ENCODE data around the gene PNMA6F.
"Not testable (repeated sequence)": the region's sequence is repeated elsewhere in the genome, so short reads cannot be mapped to it uniquely, and the experiment has no call there.

The PNMA6F gene

DNA sequence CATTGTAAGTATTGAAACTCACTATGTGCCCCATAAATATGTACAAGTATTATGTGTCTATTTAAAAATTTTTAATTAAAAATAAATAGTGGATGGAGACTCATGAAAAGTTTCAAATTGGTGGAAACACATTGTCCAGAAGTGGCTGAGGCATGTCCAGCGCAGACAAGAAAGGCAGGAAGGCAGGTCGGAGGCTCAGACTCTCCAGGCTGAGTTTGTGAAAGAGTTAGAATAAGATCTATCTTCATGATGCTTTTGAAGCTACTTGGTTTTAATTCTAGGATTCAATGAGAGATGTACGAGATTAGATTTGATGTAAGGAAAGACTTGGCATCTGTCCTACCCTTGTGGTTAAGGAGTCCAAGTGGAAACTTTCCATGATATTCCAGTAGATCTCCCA is 19.8 kb downstream of the PNMA6F start:
- no peak for DNase-seq

DNA sequence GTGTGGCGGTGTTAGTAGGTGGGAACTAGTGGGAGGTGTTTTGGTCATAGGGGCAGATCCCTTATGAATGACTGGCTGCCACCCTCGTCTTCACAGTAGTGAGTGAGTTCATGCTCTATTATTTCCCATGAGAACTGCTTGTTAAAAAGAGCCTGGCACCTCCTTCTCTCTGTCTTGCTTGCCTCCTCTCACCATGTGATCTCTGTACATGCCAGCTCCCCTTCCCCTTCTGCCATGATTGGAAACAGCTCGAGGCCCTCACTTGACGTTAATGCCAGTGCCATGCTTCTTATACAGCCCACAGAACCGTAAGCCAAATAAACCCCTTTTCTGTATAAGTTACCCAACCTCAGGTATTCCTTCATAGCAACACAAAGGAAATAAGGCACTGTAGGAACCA is 21.7 kb downstream of the PNMA6F start:
- no peak for DNase-seq

DNA sequence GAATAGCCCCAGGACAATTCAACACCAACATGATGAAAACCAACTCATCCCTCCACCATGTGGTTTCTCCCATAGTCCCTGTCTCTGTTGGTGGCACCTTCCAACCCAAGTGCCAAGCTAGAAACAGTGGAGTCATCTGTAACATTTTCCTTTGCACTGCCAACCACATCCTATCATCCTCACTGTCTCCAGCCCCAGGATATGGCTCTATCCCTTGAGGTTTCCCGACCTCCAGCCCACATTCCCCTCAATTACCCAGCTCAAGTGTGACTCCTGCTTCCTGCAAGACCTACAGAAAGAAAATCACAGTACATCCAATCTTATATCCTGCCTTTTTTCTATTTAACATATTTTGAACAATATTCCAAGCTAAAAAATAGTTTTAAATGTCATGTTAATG is 24.2 kb downstream of the PNMA6F start:
- no peak for DNase-seq

DNA sequence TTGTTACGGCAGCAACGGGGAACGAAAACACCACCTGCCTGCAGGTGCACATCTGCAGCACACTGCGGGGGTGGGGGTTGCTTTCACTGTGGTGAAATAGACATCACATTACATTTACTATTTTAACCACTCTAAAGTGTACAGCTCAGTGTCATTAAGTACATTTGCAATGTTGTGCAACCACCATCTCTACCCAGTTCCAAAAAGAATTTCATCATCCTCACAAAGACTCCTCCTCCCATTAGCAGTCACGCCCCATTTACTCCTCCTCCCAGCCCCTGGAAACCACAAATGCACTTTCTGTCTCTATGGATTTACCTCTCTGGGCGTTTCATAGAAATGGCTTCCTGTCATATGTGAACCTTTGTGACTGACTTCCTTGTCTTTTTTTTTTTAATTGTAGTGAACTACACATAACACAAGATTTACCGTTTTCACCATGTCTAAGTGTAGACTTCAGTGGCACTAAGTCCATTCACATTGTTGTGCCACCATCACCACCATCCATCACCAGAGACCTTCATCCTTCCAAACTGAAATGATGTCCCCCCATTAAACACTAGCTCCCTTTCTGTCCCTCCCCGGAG is 28.0 kb downstream of the PNMA6F start:
- not testable (repeated sequence) for DNase-seq

DNA sequence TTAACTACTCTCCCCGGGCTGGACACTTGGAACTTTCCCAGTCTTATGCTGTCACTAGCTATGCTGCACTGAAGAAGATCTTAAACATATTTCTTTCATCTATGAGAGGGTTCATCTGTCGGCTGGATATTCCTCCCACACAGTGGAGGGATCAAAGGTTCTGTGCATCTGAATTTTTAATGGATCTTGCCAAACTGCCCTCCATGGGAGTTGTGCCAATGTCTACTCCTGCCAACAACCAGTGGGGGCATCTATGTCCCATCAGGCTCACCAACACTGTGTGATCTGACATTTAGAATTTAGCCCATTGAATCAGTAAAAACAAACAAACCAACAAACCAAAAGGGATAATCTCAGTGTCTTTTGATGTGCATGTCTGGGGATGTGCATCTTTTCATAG is 32.8 kb downstream of the PNMA6F start:
- not testable (repeated sequence) for DNase-seq

DNA sequence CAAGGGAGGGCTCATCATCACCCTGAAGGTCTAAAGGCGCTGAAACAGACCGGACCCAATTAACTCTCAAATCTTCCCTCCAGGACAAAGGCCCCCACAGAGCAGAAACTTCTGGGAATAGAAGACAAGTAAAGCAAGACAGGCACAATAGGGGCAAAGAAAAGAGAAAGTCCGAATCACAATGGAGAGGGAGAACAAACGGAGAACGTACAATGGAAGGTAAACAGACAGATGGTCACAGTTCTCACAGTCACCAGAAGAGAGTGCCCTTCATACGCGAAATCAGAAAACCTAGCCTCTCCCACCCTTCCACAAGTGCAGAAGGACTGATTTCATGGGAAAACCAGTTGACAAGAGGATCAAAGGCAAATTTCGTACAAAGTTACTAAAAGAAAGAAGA is 35.9 kb downstream of the PNMA6F start:
- not testable (repeated sequence) for DNase-seq

DNA sequence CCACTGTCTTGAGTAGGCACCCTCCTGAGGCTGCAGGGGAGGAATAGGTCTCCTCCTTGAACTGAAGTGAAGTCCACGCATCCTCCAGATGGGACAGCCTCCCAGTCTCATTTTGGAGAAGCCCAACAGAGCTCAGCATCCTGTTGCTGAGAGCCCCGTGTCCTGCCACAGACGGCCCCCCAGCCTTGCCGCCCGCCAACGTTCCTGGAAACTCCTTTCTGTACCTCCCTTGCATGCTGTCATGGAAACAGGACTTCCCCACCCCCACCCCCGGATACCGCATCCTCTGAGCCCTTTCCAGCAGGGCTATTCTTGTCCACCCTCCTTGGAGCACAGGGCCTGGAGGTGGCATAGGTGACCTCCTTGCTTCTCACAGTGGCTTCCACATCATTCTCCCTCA is 37.6 kb downstream of the PNMA6F start:
- DNase-seq: not testable (repeated sequence)

DNA sequence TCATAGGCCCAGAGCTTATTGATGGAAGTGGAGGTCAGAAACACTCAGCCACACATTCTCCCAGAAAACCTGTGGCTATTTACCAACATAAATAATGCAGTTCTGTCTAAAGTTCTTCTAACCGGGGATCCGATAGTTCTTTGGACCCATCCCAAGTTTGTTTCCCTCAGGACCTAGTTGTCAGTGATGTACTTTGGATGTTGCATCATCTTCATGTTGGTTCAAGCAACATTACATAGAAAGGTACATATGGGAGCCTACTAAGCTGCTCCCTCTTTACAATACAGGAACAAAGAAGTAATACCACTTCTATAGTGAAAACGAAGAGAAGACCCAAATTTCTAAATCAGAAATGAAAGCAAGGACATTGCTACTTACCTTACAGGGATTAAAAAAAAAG is 39.8 kb downstream of the PNMA6F start:
- DNase-seq: not testable (repeated sequence)

DNA sequence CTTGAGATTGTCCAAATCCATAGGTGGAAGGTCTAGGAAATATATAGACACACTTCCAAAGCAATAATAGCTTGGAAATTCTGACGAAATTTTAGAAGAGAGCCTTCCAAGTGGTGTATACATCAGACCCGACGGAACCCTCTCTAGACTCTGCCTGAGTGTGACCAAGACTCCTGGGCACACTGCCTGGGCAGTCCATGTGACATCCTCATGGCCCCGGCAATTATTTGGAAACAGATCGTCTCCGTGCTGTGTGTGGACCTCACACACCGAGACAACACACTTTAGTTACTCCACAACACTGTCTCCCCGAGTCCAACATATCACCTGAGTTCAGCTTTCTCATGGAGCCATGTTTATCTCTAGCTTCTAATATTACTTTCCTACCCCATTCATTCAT is 42.3 kb downstream of the PNMA6F start:
- not testable (repeated sequence) for DNase-seq

DNA sequence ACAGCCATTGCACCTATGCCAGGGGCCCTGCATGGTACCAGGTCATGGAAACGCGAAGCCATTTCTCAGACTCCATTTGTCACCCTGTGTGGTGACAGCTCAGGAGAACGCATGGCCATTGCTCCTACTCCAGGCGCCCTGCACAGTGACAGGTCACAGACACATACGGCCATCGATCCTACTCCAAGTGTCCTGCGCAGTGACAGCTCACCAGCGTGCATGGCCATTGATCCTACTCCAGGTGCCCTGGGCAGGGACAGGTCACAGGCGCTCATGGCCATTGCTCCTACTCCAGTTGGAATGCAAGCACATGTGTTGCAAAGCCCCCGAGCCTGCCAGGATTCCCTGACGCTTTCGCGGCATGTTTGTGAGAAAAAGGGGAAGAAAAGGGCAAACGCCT is 45.5 kb downstream of the PNMA6F start:
- DNase-seq: not testable (repeated sequence)

DNA sequence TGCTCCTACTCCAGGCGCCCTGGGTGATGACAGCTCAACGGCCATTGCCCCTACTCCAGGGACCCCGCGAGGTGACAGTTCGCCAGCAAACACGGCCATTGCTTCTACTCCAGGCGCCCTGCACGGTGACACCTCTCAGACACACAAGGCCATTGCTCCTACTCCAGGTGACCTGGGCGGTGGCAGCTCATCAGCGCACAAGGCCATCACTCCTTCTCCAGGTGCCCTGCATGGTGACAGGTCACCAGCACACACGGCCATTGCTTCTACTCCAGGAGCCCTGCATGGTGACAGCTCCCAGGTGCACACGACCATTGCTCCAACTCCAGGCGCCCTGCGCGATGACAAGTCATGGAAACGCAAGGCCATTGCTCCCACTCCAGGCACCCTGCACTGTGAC is 46.1 kb downstream of the PNMA6F start:
- DNase-seq: not testable (repeated sequence)

DNA sequence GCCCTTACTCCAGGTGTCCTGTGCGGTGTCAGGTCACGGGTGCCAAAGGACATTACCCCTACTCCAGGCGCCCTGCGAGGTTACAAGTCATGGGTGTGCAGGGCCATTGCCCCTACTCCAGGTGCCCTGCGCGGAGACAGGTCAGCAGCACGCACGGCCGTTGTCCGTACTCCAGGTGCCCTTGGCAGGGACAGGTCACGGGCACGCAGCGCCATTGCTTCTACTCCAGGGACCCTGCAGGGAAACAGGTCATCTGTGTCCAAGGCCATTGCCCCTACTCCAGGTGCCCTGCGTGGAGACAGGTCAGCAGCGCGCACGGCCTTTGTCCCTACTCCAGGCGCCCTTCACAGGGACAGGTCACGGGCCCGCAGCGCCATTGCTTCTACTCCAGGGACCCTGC is 49.0 kb downstream of the PNMA6F start:
- not testable (repeated sequence) for DNase-seq

DNA sequence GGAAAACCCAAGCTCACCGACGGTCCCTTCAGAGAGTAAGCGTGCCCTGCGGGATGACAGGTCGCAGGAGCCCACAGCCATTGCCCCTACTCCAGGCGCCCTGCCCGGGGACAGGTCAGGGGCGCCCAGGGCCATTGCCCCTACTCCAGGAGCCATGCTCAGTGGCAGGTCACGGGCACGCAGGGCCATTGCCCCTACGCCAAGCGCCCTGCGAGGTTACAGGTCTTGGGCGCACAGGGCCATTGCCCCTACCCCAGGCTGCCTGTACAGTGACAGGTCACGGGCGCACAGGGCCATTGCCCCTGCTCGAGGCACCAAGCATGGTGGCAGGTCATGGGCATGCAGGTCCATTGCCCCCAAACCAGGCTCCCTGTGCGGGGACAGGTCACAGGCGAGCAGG is 49.5 kb downstream of the PNMA6F start:
- DNase-seq: not testable (repeated sequence)

All from NCI-H1436 (cell line).